HepG2 (cell line): ENCODE measurements around the gene IL6R. TPM values are rescaled to one million over a fixed set of nuclear protein-coding genes. Genes with fewer than 3 reads are reported as not detected.
A peak's percentile ranks its signal among the peaks of the same experiment; 100 is the strongest.

Source experiments
- E2F1 ChIP-seq: sonication (generic); formaldehyde crosslinking; IDR thresholded peaks from 2 replicates; pipeline ENCODE4 v1.5.0; 2020; ENCODE audit warnings: missing genetic modification reagents
- FOSL2 ChIP-seq: sonication (generic); formaldehyde crosslinking; IDR thresholded peaks from 2 replicates; pipeline ENCODE4 v1.4.0; 2020; ENCODE audit warnings: missing genetic modification reagents
- HNRNPL ChIP-seq: fragments of 200-400 bp; formaldehyde crosslinking; IDR thresholded peaks from 2 replicates; pipeline ENCODE4 v1.6.1; 2017; ENCODE audit warnings: mild to moderate bottlenecking, low read depth, low read length
- IRX3 ChIP-seq: sonication (generic); formaldehyde crosslinking; IDR thresholded peaks from 2 replicates; pipeline ENCODE4 v1.8.1; 2023; ENCODE audit warnings: mild to moderate bottlenecking, low read depth, missing genetic modification reagents, borderline replicate concordance
- MEIS2 ChIP-seq: sonication (generic); formaldehyde crosslinking; IDR thresholded peaks from 2 replicates; pipeline ENCODE4 v1.9.0; 2021; ENCODE audit warnings: mild to moderate bottlenecking, missing genetic modification reagents
- MTA3 ChIP-seq: sonication (generic); formaldehyde crosslinking; IDR thresholded peaks from 2 replicates; pipeline ENCODE4 v1.4.0; 2020; ENCODE audit warnings: missing genetic modification reagents
- NR3C1 ChIP-seq: sonication (generic); formaldehyde crosslinking; IDR thresholded peaks from 2 replicates; pipeline ENCODE4 v1.4.0; 2020; ENCODE audit warnings: missing genetic modification reagents
- PCBP1 ChIP-seq: fragments of 200-400 bp; formaldehyde crosslinking; IDR thresholded peaks from 2 replicates; pipeline ENCODE4 v1.6.1; 2017; ENCODE audit warnings: mild to moderate bottlenecking, low read depth, low read length, borderline replicate concordance
- RFX5 ChIP-seq: IDR thresholded peaks from 2 replicates; pipeline ENCODE4 v1.6.1; 2011; ENCODE audit warnings: low read depth, low read length, improper control_type of control experiment
- RFXANK ChIP-seq: IDR thresholded peaks from 2 replicates; pipeline ENCODE4 v1.6.1; 2016
- TFE3 ChIP-seq: IDR thresholded peaks from 2 replicates; pipeline ENCODE4 v1.6.1; 2016
- ZBTB3 ChIP-seq: sonication (generic); formaldehyde crosslinking; IDR thresholded peaks from 2 replicates; pipeline ENCODE4 v1.4.0; 2020; ENCODE audit warnings: low read depth, mild to moderate bottlenecking, moderate library complexity, missing genetic modification reagents, borderline replicate concordance
- ZFY ChIP-seq: sonication (generic); formaldehyde crosslinking; IDR thresholded peaks from 2 replicates; pipeline ENCODE4 v1.4.0; 2020; ENCODE audit warnings: missing genetic modification reagents
- ZMAT3 ChIP-seq: sonication (generic); formaldehyde crosslinking; conservative IDR thresholded peaks from 2 replicates; pipeline ENCODE4 v1.7.0; 2021; ENCODE audit warnings: missing genetic modification reagents
- ZNF160 ChIP-seq: sonication (generic); formaldehyde crosslinking; IDR thresholded peaks from 2 replicates; pipeline ENCODE4 v1.8.0; 2022; ENCODE audit warnings: mild to moderate bottlenecking, inconsistent platforms, missing genetic modification reagents
- ZNF329 ChIP-seq: sonication (generic); formaldehyde crosslinking; IDR thresholded peaks from 2 replicates; pipeline ENCODE4 v1.9.0; 2021; ENCODE audit warnings: low read depth, mild to moderate bottlenecking, missing genetic modification reagents
- ZNF33B ChIP-seq: sonication (generic); formaldehyde crosslinking; IDR thresholded peaks from 2 replicates; pipeline ENCODE4 v1.5.1; 2020; ENCODE audit warnings: mild to moderate bottlenecking, missing genetic modification reagents
- ZNF512B ChIP-seq: sonication (generic); formaldehyde crosslinking; IDR thresholded peaks from 2 replicates; pipeline ENCODE4 v1.5.1; 2020; ENCODE audit warnings: missing genetic modification reagents, mild to moderate bottlenecking, borderline replicate concordance
- ZNF605 ChIP-seq: sonication (generic); formaldehyde crosslinking; IDR thresholded peaks from 2 replicates; pipeline ENCODE4 v1.8.0; 2022; ENCODE audit warnings: mild to moderate bottlenecking, missing genetic modification reagents
- ZNF607 ChIP-seq: sonication (generic); formaldehyde crosslinking; IDR thresholded peaks from 2 replicates; pipeline ENCODE4 v1.5.1; 2020; ENCODE audit warnings: missing genetic modification reagents, mild to moderate bottlenecking, borderline replicate concordance
- ZNF720 ChIP-seq: sonication (generic); formaldehyde crosslinking; IDR thresholded peaks from 2 replicates; pipeline ENCODE4 v1.4.0; 2020; ENCODE audit warnings: missing genetic modification reagents
- ZNF850 ChIP-seq: sonication (generic); formaldehyde crosslinking; conservative IDR thresholded peaks from 2 replicates; pipeline ENCODE4 v1.9.0; 2021; ENCODE audit warnings: mild to moderate bottlenecking, missing genetic modification reagents
- ZSCAN12 ChIP-seq: sonication (generic); formaldehyde crosslinking; IDR thresholded peaks from 2 replicates; pipeline ENCODE4 v1.9.0; 2021; ENCODE audit warnings: mild to moderate bottlenecking, missing genetic modification reagents
- ZUFSP ChIP-seq: sonication (generic); formaldehyde crosslinking; IDR thresholded peaks from 2 replicates; pipeline ENCODE4 v1.9.0; 2021; ENCODE audit warnings: missing genetic modification reagents, mild to moderate bottlenecking, borderline replicate concordance
- polyA plus RNA-seq, 8 experiments: library from polyadenylated mRNA; depleted of rRNA in 3 of 8; stranded (reverse) in 7 of 8; unstranded in 1 of 8; fragments of >200 nt; fragmentation: Illumina TruSeq in 4 of 8; extraction: Trizol in 4 of 8; gene quantifications; 2 replicates each; pipeline versions ENCODE4 v1.2.1 to v1.2.3, GENCODE V29; 2011 to 2016; ENCODE audit warnings: low read depth in 4 of 8, missing spikeins in 1 of 8, mixed read lengths in 1 of 8; ENCODE audit not compliant: insufficient read depth in 1 of 8
- total RNA-seq, 5 experiments: library from RNA; depleted of rRNA; stranded (reverse); fragments of >200 nt; fragmentation: Illumina TruSeq; extraction: Trizol; gene quantifications; 2 replicates each; pipeline ENCODE4 v1.2.3, GENCODE V29; 2016; ENCODE audit warnings: low read depth in 1 of 5

Gene IL6R
- total and polyA plus RNA-seq, 2 of the 13 experiments (the other 11 are each of a cell fraction or from before 2014, with no cell fraction given) = 5.0 to 24.5 TPM

GRCh38 chr1:154404984-154405746, at the start of gene IL6R (continued):
- TF ChIP-seq ZMAT3 (CRISPR knock-in tag) (peak; percentile 80; the same call in 1 of the 2 replicates), ZSCAN12 (CRISPR knock-in tag) (no peak; the same call in 1 of the 2 replicates), NR3C1 (CRISPR knock-in tag) (no peak), E2F1 (CRISPR knock-in tag) (no peak), ZNF605 (CRISPR knock-in tag) (no peak), HNRNPL (no peak), ZNF720 (CRISPR knock-in tag) (no peak), ZUFSP (CRISPR knock-in tag) (no peak), TFE3 (peak; percentile 58), MTA3 (no peak), IRX3 (CRISPR knock-in tag) (no peak), PCBP1 (no peak), MEIS2 (no peak; the same call in none of the 2 replicates), FOSL2 (CRISPR knock-in tag) (peak; percentile 92), RFXANK (CRISPR knock-in tag) (no peak), RFX5 (no peak), ZNF850 (no peak), ZNF512B (CRISPR knock-in tag) (no peak), ZNF607 (CRISPR knock-in tag) (no peak), ZFY (CRISPR knock-in tag) (peak; percentile 56), ZNF160 (no peak), ZNF33B (CRISPR knock-in tag) (no peak), ZBTB3 (no peak), ZNF329 (CRISPR knock-in tag) (no peak)
